MM.1S (cell line): ENCODE results near the gene SLC36A1.

Source experiments
- DNase-seq: peaks from one replicate; pipeline ENCODE4 v3.0.0-alpha.2; 2015
- H2AFZ ChIP-seq: fragments of 300-600 bp; sonication (generic); 2 replicates; pipeline ENCODE4 v1.6.0; 2016; ENCODE audit warnings: antibody characterized with exemption, low read length
- H3F3A ChIP-seq: fragments of 300-600 bp; sonication (generic); 2 replicates; pipeline ENCODE4 v1.6.1; 2016; ENCODE audit warnings: mild to moderate bottlenecking, antibody characterized with exemption, low read length, moderate library complexity, mixed read lengths; ENCODE audit not compliant: insufficient read depth
- H3K27ac ChIP-seq: fragments of 300-600 bp; sonication (generic); 2 replicates; pipeline ENCODE4 v1.5.1; 2016; ENCODE audit warnings: mild to moderate bottlenecking, low read length
- H3K27me3 ChIP-seq: fragments of 300-600 bp; sonication (generic); replicated peaks from 2 replicates; pipeline ENCODE4 v1.6.0; 2016; ENCODE audit warnings: low read length; ENCODE audit not compliant: insufficient read depth
- H3K36me3 ChIP-seq: fragments of 300-600 bp; sonication (generic); replicated peaks from 2 replicates; pipeline ENCODE4 v1.6.1; 2016; ENCODE audit warnings: mild to moderate bottlenecking, low read length, mixed read lengths; ENCODE audit not compliant: insufficient read depth
- H3K4me1 ChIP-seq: fragments of 300-600 bp; sonication (generic); 2 replicates; pipeline ENCODE4 v1.6.1; 2016; ENCODE audit warnings: low read length, mixed read lengths
- H3K4me2 ChIP-seq: fragments of 300-600 bp; sonication (generic); 2 replicates; pipeline ENCODE4 v1.6.0; 2016; ENCODE audit warnings: low read depth, low read length
- H3K4me3 ChIP-seq: fragments of 300-600 bp; sonication (generic); 2 replicates; pipeline ENCODE4 v1.5.1; 2016; ENCODE audit warnings: low read length, mixed read lengths
- H3K79me2 ChIP-seq: fragments of 300-600 bp; sonication (generic); 2 replicates; pipeline ENCODE4 v1.6.1; 2016; ENCODE audit warnings: mixed run types, low read length, mixed read lengths
- H3K9ac ChIP-seq: fragments of 300-600 bp; sonication (generic); 2 replicates; pipeline ENCODE4 v1.6.1; 2016; ENCODE audit warnings: low read length, mixed read lengths
- H3K9me2 ChIP-seq: fragments of 300-600 bp; sonication (generic); replicated peaks from 2 replicates; pipeline ENCODE4 v1.6.1; 2016; ENCODE audit warnings: mild to moderate bottlenecking, low read length, mixed read lengths; ENCODE audit not compliant: insufficient read depth
- H3K9me3 ChIP-seq: fragments of 300-600 bp; sonication (generic); replicated peaks from 2 replicates; pipeline ENCODE4 v1.6.1; 2016; ENCODE audit warnings: mild to moderate bottlenecking, low read length, mixed read lengths; ENCODE audit not compliant: insufficient read depth
- H4K20me1 ChIP-seq: fragments of 300-600 bp; sonication (generic); 2 replicates; pipeline ENCODE4 v1.6.1; 2016; ENCODE audit warnings: mild to moderate bottlenecking, low read length, moderate library complexity, mixed read lengths; ENCODE audit not compliant: insufficient read depth
- CTCF ChIP-seq: fragments of 300-600 bp; sonication (generic); IDR thresholded peaks from 2 replicates; pipeline ENCODE4 v1.5.1; 2016; ENCODE audit warnings: antibody characterized with exemption, low read length, mixed read lengths
- EZH2 ChIP-seq: fragments of 300-600 bp; sonication (generic); optimal IDR thresholded peaks from 2 replicates; pipeline ENCODE3; 2017; ENCODE audit warnings: low read depth, mild to moderate bottlenecking, antibody characterized with exemption, low read length, mixed read lengths
- EZH2phosphoT487 ChIP-seq: fragments of 300-600 bp; sonication (generic); IDR thresholded peaks from 2 replicates; pipeline ENCODE4 v1.6.1; 2018; ENCODE audit warnings: antibody characterized with exemption, low read length

SLC36A1 gene

GRCh38 chr5:151465476-151465875 is 18.1 kb downstream of the SLC36A1 start:
- no peaks in the 10 kb centered on the region for H4K20me1 ChIP-seq
- no peaks in the 10 kb centered on the region for H3K27me3 ChIP-seq
- no peak overlapping the region for H3K4me2 ChIP-seq
- H3F3A ChIP-seq = no peaks in the 10 kb centered on the region
- no peaks in the 10 kb centered on the region for H3K79me2 ChIP-seq
- H3K9me2 ChIP-seq = no peaks in the 10 kb centered on the region
- H2AFZ ChIP-seq = no peak overlapping the region
- no peaks in the 10 kb centered on the region for H3K9me3 ChIP-seq
- no peak overlapping the region for H3K4me3 ChIP-seq
- no peaks in the 10 kb centered on the region for H3K4me1 ChIP-seq
- no peaks in the 10 kb centered on the region for H3K36me3 ChIP-seq
- TF ChIP-seq EZH2 (no peak), EZH2phosphoT487 (no peak), CTCF (no peak)
- no peak for DNase-seq
- no peak overlapping the region for H3K27ac ChIP-seq
- H3K9ac ChIP-seq = no peak overlapping the region

- H3K9ac ChIP-seq = no peak overlapping the region
- H3K4me2 ChIP-seq = no peak overlapping the region
- no peaks in the 10 kb centered on the region for H3K9me3 ChIP-seq
- no peaks in the 10 kb centered on the region for H3K36me3 ChIP-seq
- H3K79me2 ChIP-seq = no peaks in the 10 kb centered on the region
- no peak overlapping the region for H2AFZ ChIP-seq
- no peak for DNase-seq
- H3F3A ChIP-seq = no peaks in the 10 kb centered on the region
- H3K27me3 ChIP-seq = no peaks in the 10 kb centered on the region
- no peak overlapping the region for H3K4me3 ChIP-seq
- H3K4me1 ChIP-seq = no peaks in the 10 kb centered on the region
- TF ChIP-seq EZH2 (no peak), EZH2phosphoT487 (no peak), CTCF (no peak)
- H3K27ac ChIP-seq = no peak overlapping the region
- no peaks in the 10 kb centered on the region for H3K9me2 ChIP-seq
- no peaks in the 10 kb centered on the region for H4K20me1 ChIP-seq
These were observed 20.2 kb downstream of the SLC36A1 start for GRCh38 chr5:151467576-151467975.

- Histone ChIP-seq H3K79me2 (no peaks in the 10 kb centered on the region), H3F3A (no peaks in the 10 kb centered on the region), H4K20me1 (no peaks in the 10 kb centered on the region), H3K27me3 (no peaks in the 10 kb centered on the region), H2AFZ (no peak overlapping the region), H3K36me3 (no peaks in the 10 kb centered on the region), H3K4me2 (no peak overlapping the region), H3K9me2 (no peaks in the 10 kb centered on the region), H3K9ac (no peak overlapping the region), H3K27ac (no peak overlapping the region), H3K9me3 (no peaks in the 10 kb centered on the region), H3K4me1 (no peaks in the 10 kb centered on the region), H3K4me3 (no peak overlapping the region)
- TF ChIP-seq EZH2phosphoT487 (no peak), CTCF (no peak), EZH2 (no peak)
- DNase-seq = no peak
These were observed 22.0 kb downstream of the SLC36A1 start for GRCh38 chr5:151469386-151469785.
